ENCODE measurements around the gene N4BP3.
"Not testable (repeated sequence)": the region's sequence is repeated elsewhere in the genome, so short reads cannot be mapped to it uniquely, and the experiment has no call there.

The N4BP3 gene

GRCh38 chr5:178130234-178130575 is 16.9 kb downstream of the N4BP3 start:
- peaks cover 16% of the 10 kb centered on the region for H3K36me3 ChIP-seq (ENCODE audit: low read depth)
- TF ChIP-seq CTCF (IDR thresholded peaks at IDR 0.05; ENCODE audit: poor library complexity, severe bottlenecking): peak; percentile 11
- ATAC-seq (ENCODE audit: low read depth); DNase-seq (ENCODE audit: low spot score); H3K9me3 ChIP-seq (ENCODE audit: severe bottlenecking); H3K4me1 ChIP-seq (ENCODE audit: insufficient read depth, poor library complexity, severe bottlenecking); H3K27me3 ChIP-seq (ENCODE audit: insufficient read depth, poor library complexity, severe bottlenecking): not testable (repeated sequence)
- H3K4me3 ChIP-seq (ENCODE audit: severe bottlenecking): peak overlapping the region; percentile 70
- peak overlapping the region; percentile 63 for H3K27ac ChIP-seq (ENCODE audit: poor library complexity, severe bottlenecking)

GRCh38 chr5:178130576-178131445 is 17.5 kb downstream of the N4BP3 start, which contains the start of gene RMND5B:
Gene RMND5B, plus strand, starts transcription at chr5:178131014. Its CDS starts 7,106 bp downstream, at chr5:178138120.
- Histone ChIP-seq H3K36me3 (ENCODE audit: low read depth) (peaks cover 22% of the 10 kb centered on the region), H3K4me3 (ENCODE audit: severe bottlenecking) (peak within 1 kb of the TSS; percentile 70), H3K27me3 (ENCODE audit: insufficient read depth, poor library complexity, severe bottlenecking) (no peaks in the 10 kb centered on the region), H3K9me3 (ENCODE audit: severe bottlenecking) (no peaks in the 10 kb centered on the region), H3K4me1 (ENCODE audit: insufficient read depth, poor library complexity, severe bottlenecking) (no peaks in the 10 kb centered on the region), H3K27ac (ENCODE audit: poor library complexity, severe bottlenecking) (peak within 1 kb of the TSS; percentile 63)
- TF ChIP-seq CTCF (IDR thresholded peaks at IDR 0.05; ENCODE audit: poor library complexity, severe bottlenecking): no peak
- peak; percentile 86 for ATAC-seq (ENCODE audit: low read depth)
- DNase-seq (ENCODE audit: low spot score): no peak

- H3K27ac ChIP-seq (ENCODE audit: poor library complexity, severe bottlenecking): peak overlapping the region; percentile 63
- no peak for TF ChIP-seq CTCF (IDR thresholded peaks at IDR 0.05; ENCODE audit: poor library complexity, severe bottlenecking)
- no peaks in the 10 kb centered on the region for H3K9me3 ChIP-seq (ENCODE audit: severe bottlenecking)
- H3K4me3 ChIP-seq (ENCODE audit: severe bottlenecking): peak overlapping the region; percentile 70
- peaks cover 27% of the 10 kb centered on the region for H3K36me3 ChIP-seq (ENCODE audit: low read depth)
- no peaks in the 10 kb centered on the region for H3K4me1 ChIP-seq (ENCODE audit: insufficient read depth, poor library complexity, severe bottlenecking)
- H3K27me3 ChIP-seq (ENCODE audit: insufficient read depth, poor library complexity, severe bottlenecking): no peaks in the 10 kb centered on the region
- ATAC-seq (ENCODE audit: low read depth) (no peak), DNase-seq (ENCODE audit: low spot score) (no peak)
Measured at GRCh38 chr5:178131446-178131996, 18.2 kb downstream of the N4BP3 start.

GRCh38 chr5:178136990-178137389 is 23.7 kb downstream of the N4BP3 start:
- no peak for TF ChIP-seq CTCF (IDR thresholded peaks at IDR 0.05; ENCODE audit: poor library complexity, severe bottlenecking)
- no peaks in the 10 kb centered on the region for H3K27me3 ChIP-seq (ENCODE audit: insufficient read depth, poor library complexity, severe bottlenecking)

GRCh38 chr5:178137991-178138390 is 24.7 kb downstream of the N4BP3 start:
- DNase-seq (ENCODE audit: low spot score) (no peak), ATAC-seq (ENCODE audit: low read depth) (no peak)
- Histone ChIP-seq H3K36me3 (ENCODE audit: low read depth) (peaks cover 53% of the 10 kb centered on the region), H3K27me3 (ENCODE audit: insufficient read depth, poor library complexity, severe bottlenecking) (no peaks in the 10 kb centered on the region), H3K4me1 (ENCODE audit: insufficient read depth, poor library complexity, severe bottlenecking) (no peaks in the 10 kb centered on the region), H3K4me3 (ENCODE audit: severe bottlenecking) (no peak overlapping the region), H3K27ac (ENCODE audit: poor library complexity, severe bottlenecking) (no peak overlapping the region), H3K9me3 (ENCODE audit: severe bottlenecking) (no peaks in the 10 kb centered on the region)
- no peak for TF ChIP-seq CTCF (IDR thresholded peaks at IDR 0.05; ENCODE audit: poor library complexity, severe bottlenecking)

More at GRCh38 chr5:178136990-178137389, 23.7 kb downstream of the N4BP3 start:
- ATAC-seq (ENCODE audit: low read depth) (no peak), DNase-seq (ENCODE audit: low spot score) (no peak)
- Histone ChIP-seq H3K27ac (ENCODE audit: poor library complexity, severe bottlenecking) (no peak overlapping the region), H3K4me1 (ENCODE audit: insufficient read depth, poor library complexity, severe bottlenecking) (no peaks in the 10 kb centered on the region), H3K4me3 (ENCODE audit: severe bottlenecking) (no peak overlapping the region), H3K9me3 (ENCODE audit: severe bottlenecking) (no peaks in the 10 kb centered on the region), H3K36me3 (ENCODE audit: low read depth) (peaks cover 45% of the 10 kb centered on the region)
